ENCODE data around the gene VWA3A. TPM values are rescaled to one million over a fixed set of nuclear protein-coding genes. Genes with fewer than 3 reads are reported as not detected.
A peak's percentile ranks its signal among the peaks of the same experiment; 100 is the strongest.

Gene VWA3A
- polyA plus RNA-seq, 2 of the 4 experiments (the other 2 are of a cell fraction), result 0.17 TPM; not detected in 1

- Histone ChIP-seq H3K9me3 (no peaks in the 10 kb centered on the region), H3K27ac (no peak overlapping the region), H3K4me1 (no peaks in the 10 kb centered on the region), H3K4me2 (no peak overlapping the region), H3K4me3 (no peak overlapping the region)
- TF ChIP-seq ZFP36 (IDR thresholded peaks at IDR 0.05; ENCODE audit: borderline replicate concordance, partially characterized antibody) (peak; percentile 92), EHMT2 (IDR thresholded peaks at IDR 0.05; ENCODE audit: low read depth) (no peak)
- ChIA-PET POLR2A (no interaction called here), CTCF (interaction anchor here (0.8 to 6.2 kb wide), 3 partner anchors 9 to 184 kb away, joined by 3 to 46 read pairs (median 3); no protein-coding TSS in a partner anchor)
- ATAC-seq (peak; percentile 26 to 34; a peak in 2 of 6 replicates), FAIRE-seq (no peak), DNase-seq (ENCODE audit: low read depth in 1 of 2, low spot score in 1 of 2) (no peak)
- WGBS (ENCODE audit: missing lambda C conversion rate), result 58% methylated on average over 11 of the region's 18 CpGs
These were observed 85.9 kb downstream of the VWA3A start for GRCh38 chr16:22177968-22178930.

- FAIRE-seq, result no peak
- POLR2A ChIA-PET, result no interaction called here
- Histone ChIP-seq H3K4me3 (no peak overlapping the region), H3K27ac (no peak overlapping the region), H3K4me1 (no peaks in the 10 kb centered on the region), H3K4me2 (no peak overlapping the region), H3K9me3 (no peaks in the 10 kb centered on the region)
- TF ChIP-seq CHD2 (IDR thresholded peaks at IDR 0.05; ENCODE audit: low read length, partially characterized antibody) (no peak), NFE2L2 (conservative IDR thresholded peaks at IDR 0.05; ENCODE audit: low read length) (no peak), RFX5 (IDR thresholded peaks at IDR 0.05) (no peak), RCOR1 (IDR thresholded peaks at IDR 0.05; ENCODE audit: low read depth, low read length) (no peak), HOXB5 (CRISPR knock-in tag; IDR thresholded peaks at IDR 0.05) (no peak), NR3C1 (IDR thresholded peaks at IDR 0.05) (no peak), MAFK (IDR thresholded peaks at IDR 0.05; ENCODE audit: partially characterized antibody) (no peak), RNF2 (IDR thresholded peaks at IDR 0.05; ENCODE audit: borderline replicate concordance, low read depth) (no peak), CEBPB (IDR thresholded peaks at IDR 0.05) (no peak), ZSCAN20 (CRISPR knock-in tag; IDR thresholded peaks at IDR 0.05) (no peak), CBX8 (IDR thresholded peaks at IDR 0.05) (no peak), ZFP36 (IDR thresholded peaks at IDR 0.05; ENCODE audit: borderline replicate concordance, partially characterized antibody) (no peak)
- no peak for DNase-seq (ENCODE audit: low read depth in 1 of 2, low spot score in 1 of 2)
- CTCF ChIA-PET, result interaction anchor here (0.9 to 2.4 kb wide), 5 partner anchors 8 to 524 kb away, joined by 3 to 13 read pairs (median 4); no protein-coding TSS in a partner anchor
- no peak for ATAC-seq
- 67% methylated on average over 11 of the region's 11 CpGs for WGBS (ENCODE audit: missing lambda C conversion rate)
These were observed 89.1 kb downstream of the VWA3A start for GRCh38 chr16:22181426-22181825.

- no peak for TF ChIP-seq RARB (CRISPR knock-in tag; IDR thresholded peaks at IDR 0.05)
- TF ChIP-seq HES2 (IDR thresholded peaks at IDR 0.05), result no peak
- no peak for TF ChIP-seq BHLHE40 (IDR thresholded peaks at IDR 0.05; ENCODE audit: low read depth, low read length)
- no peak for TF ChIP-seq E2F6 (IDR thresholded peaks at IDR 0.05; ENCODE audit: borderline replicate concordance, low read depth)
- TF ChIP-seq SMC3 (IDR thresholded peaks at IDR 0.05), result no peak
- TF ChIP-seq GATA3 (IDR thresholded peaks at IDR 0.05; ENCODE audit: borderline replicate concordance), result no peak
- no peak for TF ChIP-seq HDAC2 (IDR thresholded peaks at IDR 0.05)
- ChIA-PET POLR2A (no interaction called here), CTCF (interaction anchor here (1.0 to 2.4 kb wide), 3 partner anchors 7 to 188 kb away, joined by 3 to 13 read pairs (median 5); no protein-coding TSS in a partner anchor)
- H3K4me2 ChIP-seq, result no peak overlapping the region
- FAIRE-seq (no peak), DNase-seq (ENCODE audit: low read depth in 1 of 2, low spot score in 1 of 2) (no peak), ATAC-seq (no peak)
- H3K9me3 ChIP-seq, result no peaks in the 10 kb centered on the region
- 53% methylated on average over 7 of the region's 7 CpGs for WGBS (ENCODE audit: missing lambda C conversion rate)
- H3K27ac ChIP-seq, result no peak overlapping the region
- H3K4me3 ChIP-seq, result no peak overlapping the region
- no peaks in the 10 kb centered on the region for H3K4me1 ChIP-seq
These were observed 89.5 kb downstream of the VWA3A start for GRCh38 chr16:22181843-22182242.

- ATAC-seq (no peak), FAIRE-seq (no peak), DNase-seq (ENCODE audit: low read depth in 1 of 2, low spot score in 1 of 2) (no peak)
- Histone ChIP-seq H3K4me2 (no peak overlapping the region), H3K4me3 (no peak overlapping the region), H3K4me1 (peaks cover 3% of the 10 kb centered on the region), H3K9me3 (no peaks in the 10 kb centered on the region), H3K27ac (no peak overlapping the region)
- CTCF ChIA-PET, result interaction anchor here (0.6 to 2.1 kb wide), 5 partner anchors 29 to 543 kb away, joined by 3 to 8 read pairs (median 4); no protein-coding TSS in a partner anchor
- 62% methylated on average over 5 of the region's 5 CpGs for WGBS (ENCODE audit: missing lambda C conversion rate)
- POLR2A ChIA-PET, result no interaction called here
- no peak for TF ChIP-seq RAD21 (conservative IDR thresholded peaks at IDR 0.05 in 1 of 2, IDR thresholded peaks at IDR 0.05 in 1 of 2)
- TF ChIP-seq CBX8 (IDR thresholded peaks at IDR 0.05), result no peak
- TF ChIP-seq BHLHE40 (IDR thresholded peaks at IDR 0.05; ENCODE audit: low read depth, low read length), result no peak
- TF ChIP-seq HES2 (IDR thresholded peaks at IDR 0.05), result no peak
- TF ChIP-seq RNF2 (IDR thresholded peaks at IDR 0.05; ENCODE audit: borderline replicate concordance, low read depth), result no peak
- no peak for TF ChIP-seq CEBPB (IDR thresholded peaks at IDR 0.05)
- TF ChIP-seq GATA3 (IDR thresholded peaks at IDR 0.05; ENCODE audit: borderline replicate concordance), result no peak
- no peak for TF ChIP-seq NFE2L2 (conservative IDR thresholded peaks at IDR 0.05; ENCODE audit: low read length)
- no peak for TF ChIP-seq BCL3 (IDR thresholded peaks at IDR 0.05)
- no peak for TF ChIP-seq CHD2 (IDR thresholded peaks at IDR 0.05; ENCODE audit: low read length, partially characterized antibody)
- TF ChIP-seq HEYL (CRISPR knock-in tag; IDR thresholded peaks at IDR 0.05), result no peak
- no peak for TF ChIP-seq ZC3H11A (IDR thresholded peaks at IDR 0.05)
- TF ChIP-seq RFX5 (IDR thresholded peaks at IDR 0.05), result no peak
- no peak for TF ChIP-seq KDM1A (IDR thresholded peaks at IDR 0.05; ENCODE audit: low read depth)
- TF ChIP-seq EP300 (IDR thresholded peaks at IDR 0.05), result no peak
- no peak for TF ChIP-seq POLR2AphosphoS2 (conservative IDR thresholded peaks at IDR 0.05; ENCODE audit: low read length)
- no peak for TF ChIP-seq KDM5A (IDR thresholded peaks at IDR 0.05)
These were observed 91.0 kb downstream of the VWA3A start for GRCh38 chr16:22183335-22183734.

Data from A549 (cell line).